Measurements from ENCODE around the gene ZNF416. TPM values are rescaled to one million over a fixed set of nuclear protein-coding genes. Genes with fewer than 3 reads are reported as not detected.
A peak's percentile ranks its signal among the peaks of the same experiment; 100 is the strongest.

Gene ZNF416
- total RNA-seq, 1 donor from 2014 or later = 6.0 TPM

DNA sequence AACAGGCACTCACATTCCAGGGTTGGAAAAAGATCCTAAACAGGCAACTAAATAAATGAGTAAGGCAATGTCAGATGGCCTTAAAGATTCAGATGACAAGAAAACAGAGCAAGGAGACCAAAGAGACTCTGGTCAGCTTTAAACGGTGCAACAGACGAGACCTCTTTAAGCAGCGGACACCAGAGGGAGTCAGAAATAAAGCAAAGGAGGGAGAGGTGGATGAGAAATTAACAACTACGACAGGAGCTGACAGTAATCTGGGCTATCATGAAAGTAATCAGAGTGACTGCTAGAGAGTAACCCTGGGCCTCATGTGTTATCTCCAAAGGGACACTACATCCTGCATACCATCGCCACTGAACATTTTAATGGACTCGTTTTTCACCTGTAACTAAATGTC is 20.2 kb downstream of the ZNF416 start:
- no peak for DNase-seq (ENCODE audit: low spot score)
- H3K9me3 Mint-ChIP-seq (ENCODE audit: low read depth) = peaks cover 61% of the 10 kb centered on the region

DNA sequence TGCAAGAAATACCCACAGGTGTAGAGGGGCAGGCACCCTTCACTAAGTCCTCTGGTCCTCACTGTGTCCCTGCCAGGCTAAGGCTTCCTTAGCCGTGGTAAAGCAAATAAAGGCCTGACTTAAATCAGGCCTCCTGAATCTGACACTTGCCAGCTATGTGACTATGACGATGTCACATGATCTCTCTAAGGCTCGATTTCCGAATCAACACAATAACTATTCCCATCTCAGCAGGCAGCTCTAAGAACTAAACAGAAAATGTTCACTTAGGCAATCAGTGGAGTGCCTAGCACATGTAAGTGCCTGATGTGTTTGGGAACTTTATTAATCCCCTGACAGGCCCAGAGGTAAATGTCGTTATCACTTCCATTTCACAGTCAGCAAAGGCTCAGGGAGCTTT is 21.1 kb downstream of the ZNF416 start:
- TF ChIP-seq, protein P1, sequence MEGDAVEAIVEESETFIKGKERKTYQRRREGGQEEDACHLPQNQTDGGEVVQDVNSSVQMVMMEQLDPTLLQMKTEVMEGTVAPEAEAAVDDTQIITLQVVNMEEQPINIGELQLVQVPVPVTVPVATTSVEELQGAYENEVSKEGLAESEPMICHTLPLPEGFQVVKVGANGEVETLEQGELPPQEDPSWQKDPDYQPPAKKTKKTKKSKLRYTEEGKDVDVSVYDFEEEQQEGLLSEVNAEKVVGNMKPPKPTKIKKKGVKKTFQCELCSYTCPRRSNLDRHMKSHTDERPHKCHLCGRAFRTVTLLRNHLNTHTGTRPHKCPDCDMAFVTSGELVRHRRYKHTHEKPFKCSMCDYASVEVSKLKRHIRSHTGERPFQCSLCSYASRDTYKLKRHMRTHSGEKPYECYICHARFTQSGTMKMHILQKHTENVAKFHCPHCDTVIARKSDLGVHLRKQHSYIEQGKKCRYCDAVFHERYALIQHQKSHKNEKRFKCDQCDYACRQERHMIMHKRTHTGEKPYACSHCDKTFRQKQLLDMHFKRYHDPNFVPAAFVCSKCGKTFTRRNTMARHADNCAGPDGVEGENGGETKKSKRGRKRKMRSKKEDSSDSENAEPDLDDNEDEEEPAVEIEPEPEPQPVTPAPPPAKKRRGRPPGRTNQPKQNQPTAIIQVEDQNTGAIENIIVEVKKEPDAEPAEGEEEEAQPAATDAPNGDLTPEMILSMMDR (IDR thresholded peaks at IDR 0.05) = no peak

More for the DNA sequence above, 20.2 kb downstream of the ZNF416 start:
- Mint-ChIP-seq H3K4me1 (ENCODE audit: low read depth) (peaks cover 21% of the 10 kb centered on the region), H3K27me3 (ENCODE audit: low read depth) (no peaks in the 10 kb centered on the region), H3K36me3 (ENCODE audit: low read depth) (peaks cover 49% of the 10 kb centered on the region), H3K4me3 (ENCODE audit: unreplicated experiment) (peak overlapping the region; percentile 94), H3K27ac (ENCODE audit: unreplicated experiment) (peak overlapping the region; percentile 84)
- TF ChIP-seq, protein P1 (IDR thresholded peaks at IDR 0.05) = peak; percentile 46

DNA sequence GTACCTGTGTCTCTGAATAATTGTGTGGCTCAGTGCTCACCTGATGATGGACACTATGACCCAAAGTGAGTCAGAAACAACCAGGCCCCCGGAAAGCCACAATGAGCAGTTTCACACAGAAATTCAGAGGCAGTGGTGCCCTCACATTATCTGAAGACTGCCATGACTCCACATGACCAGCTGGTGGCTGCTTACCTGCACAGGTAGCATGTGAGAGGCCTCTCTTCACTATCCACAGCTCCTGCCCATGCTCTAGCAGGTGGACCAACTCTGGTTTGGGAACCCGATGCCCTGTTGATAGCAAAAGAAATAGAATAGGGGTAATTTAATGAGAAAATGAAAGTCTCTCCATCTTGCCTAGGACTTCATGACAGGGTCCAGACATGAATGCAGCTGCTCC is 26.3 kb downstream of the ZNF416 start:
- no peak overlapping the region for H3K4me3 Mint-ChIP-seq (ENCODE audit: unreplicated experiment)
- DNase-seq (ENCODE audit: low spot score) = no peak
- H3K4me1 Mint-ChIP-seq (ENCODE audit: low read depth) = peaks cover under 1% of the 10 kb centered on the region
- no peaks in the 10 kb centered on the region for H3K27me3 Mint-ChIP-seq (ENCODE audit: low read depth)
- peaks cover 95% of the 10 kb centered on the region for H3K36me3 Mint-ChIP-seq (ENCODE audit: low read depth)
- H3K27ac Mint-ChIP-seq (ENCODE audit: unreplicated experiment) = no peak overlapping the region
- H3K9me3 Mint-ChIP-seq (ENCODE audit: low read depth) = peaks cover 83% of the 10 kb centered on the region
- TF ChIP-seq, protein P1 (IDR thresholded peaks at IDR 0.05) = no peak

More for the DNA sequence above, 21.1 kb downstream of the ZNF416 start:
- Mint-ChIP-seq H3K4me1 (ENCODE audit: low read depth) (peaks cover 21% of the 10 kb centered on the region), H3K27me3 (ENCODE audit: low read depth) (no peaks in the 10 kb centered on the region), H3K9me3 (ENCODE audit: low read depth) (peaks cover 62% of the 10 kb centered on the region), H3K4me3 (ENCODE audit: unreplicated experiment) (peak overlapping the region; percentile 94), H3K27ac (ENCODE audit: unreplicated experiment) (no peak overlapping the region), H3K36me3 (ENCODE audit: low read depth) (peaks cover 54% of the 10 kb centered on the region)
- DNase-seq (ENCODE audit: low spot score) = no peak

DNA sequence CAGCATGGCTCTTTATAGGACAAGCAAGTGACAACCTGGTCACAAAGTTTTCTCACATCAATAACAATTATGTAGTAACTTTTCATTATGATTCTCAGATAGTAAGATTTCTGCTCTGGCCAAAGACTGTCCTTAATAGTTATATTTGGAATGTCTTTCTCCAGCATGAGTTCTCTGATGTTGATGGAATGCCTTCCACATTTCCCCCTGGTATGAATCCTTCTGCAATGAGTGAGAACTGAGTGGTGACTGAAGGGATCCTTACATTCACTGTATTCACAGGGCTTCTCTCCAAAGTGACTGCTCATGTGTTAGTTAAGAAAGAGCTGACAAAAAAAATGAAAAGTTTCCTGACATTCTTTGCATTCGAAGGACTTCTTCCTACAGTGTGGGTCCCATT is 32.2 kb downstream of the ZNF416 start:
- Mint-ChIP-seq H3K4me3 (ENCODE audit: unreplicated experiment) (no peak overlapping the region), H3K9me3 (ENCODE audit: low read depth) (peaks cover 77% of the 10 kb centered on the region), H3K27ac (ENCODE audit: unreplicated experiment) (no peak overlapping the region), H3K4me1 (ENCODE audit: low read depth) (no peaks in the 10 kb centered on the region), H3K27me3 (ENCODE audit: low read depth) (no peaks in the 10 kb centered on the region), H3K36me3 (ENCODE audit: low read depth) (peaks cover 88% of the 10 kb centered on the region)
- TF ChIP-seq, protein P1 (IDR thresholded peaks at IDR 0.05) = no peak
- DNase-seq (ENCODE audit: low spot score) = no peak

DNA sequence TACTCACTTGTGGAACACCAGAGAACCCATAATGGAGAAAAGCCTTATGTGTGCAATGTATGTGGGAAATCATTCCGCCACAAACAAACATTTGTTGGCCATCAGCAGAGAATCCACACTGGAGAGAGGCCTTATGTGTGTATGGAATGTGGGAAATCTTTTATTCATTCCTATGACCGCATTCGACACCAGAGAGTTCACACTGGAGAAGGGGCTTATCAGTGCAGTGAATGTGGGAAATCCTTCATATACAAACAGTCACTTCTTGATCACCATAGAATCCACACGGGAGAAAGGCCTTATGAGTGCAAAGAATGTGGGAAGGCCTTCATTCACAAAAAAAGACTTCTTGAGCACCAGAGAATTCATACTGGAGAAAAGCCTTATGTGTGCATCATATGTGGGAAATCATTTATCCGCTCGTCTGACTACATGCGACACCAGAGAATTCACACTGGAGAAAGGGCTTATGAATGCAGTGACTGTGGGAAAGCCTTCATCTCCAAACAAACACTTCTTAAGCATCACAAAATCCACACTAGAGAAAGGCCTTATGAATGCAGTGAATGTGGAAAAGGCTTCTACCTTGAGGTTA is 40.7 kb downstream of the ZNF416 start:
- DNase-seq (ENCODE audit: low spot score) = no peak
- Mint-ChIP-seq H3K27me3 (ENCODE audit: low read depth) (no peaks in the 10 kb centered on the region), H3K9me3 (ENCODE audit: low read depth) (peaks cover 86% of the 10 kb centered on the region), H3K36me3 (ENCODE audit: low read depth) (peaks cover 96% of the 10 kb centered on the region), H3K27ac (ENCODE audit: unreplicated experiment) (no peak overlapping the region), H3K4me1 (ENCODE audit: low read depth) (no peaks in the 10 kb centered on the region), H3K4me3 (ENCODE audit: unreplicated experiment) (no peak overlapping the region)
- TF ChIP-seq, protein P1 (IDR thresholded peaks at IDR 0.05) = no peak

Measured in chondrocyte (in vitro differentiated cells).